ENCODE measurements around the gene RGL4. TPM values are rescaled to one million over a fixed set of nuclear protein-coding genes. Genes with fewer than 3 reads are reported as not detected.
"Not testable (repeated sequence)": the region's sequence is repeated elsewhere in the genome, so short reads cannot be mapped to it uniquely, and the experiment has no call there.

The RGL4 gene, protein sequence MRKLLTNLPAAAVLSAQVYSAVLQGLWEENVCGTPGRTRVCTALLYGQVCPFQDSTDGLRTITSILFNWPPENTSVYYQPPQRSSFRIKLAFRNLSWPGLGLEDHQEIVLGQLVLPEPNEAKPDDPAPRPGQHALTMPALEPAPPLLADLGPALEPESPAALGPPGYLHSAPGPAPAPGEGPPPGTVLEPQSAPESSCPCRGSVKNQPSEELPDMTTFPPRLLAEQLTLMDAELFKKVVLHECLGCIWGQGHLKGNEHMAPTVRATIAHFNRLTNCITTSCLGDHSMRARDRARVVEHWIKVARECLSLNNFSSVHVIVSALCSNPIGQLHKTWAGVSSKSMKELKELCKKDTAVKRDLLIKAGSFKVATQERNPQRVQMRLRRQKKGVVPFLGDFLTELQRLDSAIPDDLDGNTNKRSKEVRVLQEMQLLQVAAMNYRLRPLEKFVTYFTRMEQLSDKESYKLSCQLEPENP
- total RNA-seq: under 1 TPM in 2 of 4 donors, not detected in 2; 0.11 to 0.50 TPM

DNA sequence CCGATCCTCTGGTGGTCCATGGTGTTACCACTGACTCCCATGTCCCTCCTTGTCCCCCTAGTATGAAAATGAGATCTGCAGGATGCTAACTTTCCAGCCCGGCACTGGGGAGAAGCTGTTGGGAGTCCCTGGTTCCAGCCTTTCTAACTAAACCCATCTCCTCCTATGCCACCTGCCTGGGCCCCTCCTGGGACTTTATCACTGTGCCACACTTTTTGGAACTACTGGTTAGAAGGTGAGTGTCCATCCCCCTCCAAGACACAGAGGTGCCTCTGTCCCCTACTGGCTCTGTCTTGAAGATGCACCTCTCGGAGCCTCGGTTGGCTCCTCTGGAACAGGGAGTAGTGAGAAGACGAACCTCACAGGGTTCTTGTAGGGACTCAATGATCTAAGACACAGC lies at the start of gene RGL4:
Gene RGL4 (plus strand): TSS at position 301 of the 400 bp plus-strand sequence. CDS start 1,018 bp downstream, outside the sequence.
- intact Hi-C loops (cut with DNase I): no loop called here
- Histone ChIP-seq H3K4me3 (no peak within 1 kb of the TSS), H3K9me3 (no peaks in the 10 kb centered on the region), H3K27ac (replicated peaks in 1 of 4) (no peak within 1 kb of the TSS), H3K4me1 (peaks cover 11 to 18% (median 12%) of the 10 kb centered on the region in 4 donors), H3K27me3 (no peaks in the 10 kb centered on the region), H3K36me3 (peaks cover 0 to 59% (median 40%) of the 10 kb centered on the region in 4 donors)
- TF ChIP-seq POLR2A (IDR thresholded peaks at IDR 0.05; ENCODE audit: low read depth): no peak
- no peak for TF ChIP-seq POLR2AphosphoS5 (IDR thresholded peaks at IDR 0.05)
- 89% methylated on average over 3 of the region's 5 CpGs for WGBS
- no peak for DNase-seq (ENCODE audit: extremely low spot score)

DNA sequence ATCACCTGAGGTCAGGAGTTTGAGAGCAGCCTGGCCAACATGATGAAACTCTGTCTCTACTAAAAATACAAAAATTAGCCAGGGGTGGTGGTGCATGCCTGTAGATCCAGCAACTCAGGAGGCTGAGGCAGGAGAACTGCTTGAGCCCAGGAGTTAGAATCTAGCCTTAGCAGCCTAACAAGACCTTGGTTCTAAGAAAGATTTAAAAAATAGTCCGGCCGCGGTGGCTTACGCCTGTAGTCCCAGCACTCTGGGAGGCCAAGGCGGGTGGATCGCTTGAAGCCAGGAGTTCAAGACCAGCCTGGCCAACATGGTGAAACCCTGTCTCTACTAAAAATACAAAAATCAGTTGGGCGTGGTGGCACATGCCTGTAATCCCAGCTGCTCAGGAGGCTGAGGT lies 44.3 kb upstream of the RGL4 start:
- H3K36me3 ChIP-seq: peaks cover 0 to 12% (median 2%) of the 10 kb centered on the region in 4 donors
- intact Hi-C loops (cut with DNase I); H3K4me3 ChIP-seq; DNase-seq (ENCODE audit: extremely low spot score); H3K27me3 ChIP-seq; H3K9me3 ChIP-seq; H3K4me1 ChIP-seq; H3K27ac ChIP-seq (replicated peaks in 1 of 4): not testable (repeated sequence)
- WGBS: 87% methylated on average over 7 of the region's 7 CpGs

DNA sequence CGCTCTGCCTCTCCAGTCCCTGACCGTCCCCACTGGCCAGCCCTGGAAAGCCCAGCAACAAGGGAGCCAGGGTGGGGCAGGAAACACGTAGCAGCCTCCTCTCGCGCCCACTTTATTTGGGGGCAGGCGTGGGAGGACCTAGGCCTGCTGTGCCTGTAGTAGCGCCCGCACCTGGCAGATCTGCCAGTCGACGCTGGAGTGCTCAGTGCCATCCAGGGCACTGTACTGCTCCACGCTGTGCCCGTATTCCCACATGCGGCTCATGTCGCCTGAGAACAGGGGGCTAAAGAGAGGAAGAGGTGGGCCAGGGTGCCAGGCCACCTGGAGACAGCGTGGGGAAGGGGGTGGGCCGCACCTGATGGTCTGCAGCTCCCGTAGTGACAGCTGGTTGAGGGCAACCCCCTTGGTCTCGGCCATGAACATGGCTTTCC lies 41.7 kb upstream of the RGL4 start:
- H3K27ac ChIP-seq (replicated peaks in 1 of 4): no peak overlapping the region
- intact Hi-C loops (cut with DNase I): no loop called here
- H3K4me1 ChIP-seq: no peaks in the 10 kb centered on the region
- TF ChIP-seq EP300 (IDR thresholded peaks at IDR 0.05): no peak
- TF ChIP-seq POLR2AphosphoS5 (IDR thresholded peaks at IDR 0.05): no peak
- TF ChIP-seq POLR2A (IDR thresholded peaks at IDR 0.05; ENCODE audit: low read depth): no peak
- TF ChIP-seq, protein P1, sequence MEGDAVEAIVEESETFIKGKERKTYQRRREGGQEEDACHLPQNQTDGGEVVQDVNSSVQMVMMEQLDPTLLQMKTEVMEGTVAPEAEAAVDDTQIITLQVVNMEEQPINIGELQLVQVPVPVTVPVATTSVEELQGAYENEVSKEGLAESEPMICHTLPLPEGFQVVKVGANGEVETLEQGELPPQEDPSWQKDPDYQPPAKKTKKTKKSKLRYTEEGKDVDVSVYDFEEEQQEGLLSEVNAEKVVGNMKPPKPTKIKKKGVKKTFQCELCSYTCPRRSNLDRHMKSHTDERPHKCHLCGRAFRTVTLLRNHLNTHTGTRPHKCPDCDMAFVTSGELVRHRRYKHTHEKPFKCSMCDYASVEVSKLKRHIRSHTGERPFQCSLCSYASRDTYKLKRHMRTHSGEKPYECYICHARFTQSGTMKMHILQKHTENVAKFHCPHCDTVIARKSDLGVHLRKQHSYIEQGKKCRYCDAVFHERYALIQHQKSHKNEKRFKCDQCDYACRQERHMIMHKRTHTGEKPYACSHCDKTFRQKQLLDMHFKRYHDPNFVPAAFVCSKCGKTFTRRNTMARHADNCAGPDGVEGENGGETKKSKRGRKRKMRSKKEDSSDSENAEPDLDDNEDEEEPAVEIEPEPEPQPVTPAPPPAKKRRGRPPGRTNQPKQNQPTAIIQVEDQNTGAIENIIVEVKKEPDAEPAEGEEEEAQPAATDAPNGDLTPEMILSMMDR (IDR thresholded peaks at IDR 0.05): no peak
- WGBS: 94% methylated on average over 18 of the region's 18 CpGs
- no peaks in the 10 kb centered on the region for H3K9me3 ChIP-seq
- H3K4me3 ChIP-seq: no peak overlapping the region
- no peak for DNase-seq (ENCODE audit: extremely low spot score)
- peaks cover 4 to 26% (median 16%) of the 10 kb centered on the region in 4 donors for H3K36me3 ChIP-seq
- no peaks in the 10 kb centered on the region for H3K27me3 ChIP-seq

DNA sequence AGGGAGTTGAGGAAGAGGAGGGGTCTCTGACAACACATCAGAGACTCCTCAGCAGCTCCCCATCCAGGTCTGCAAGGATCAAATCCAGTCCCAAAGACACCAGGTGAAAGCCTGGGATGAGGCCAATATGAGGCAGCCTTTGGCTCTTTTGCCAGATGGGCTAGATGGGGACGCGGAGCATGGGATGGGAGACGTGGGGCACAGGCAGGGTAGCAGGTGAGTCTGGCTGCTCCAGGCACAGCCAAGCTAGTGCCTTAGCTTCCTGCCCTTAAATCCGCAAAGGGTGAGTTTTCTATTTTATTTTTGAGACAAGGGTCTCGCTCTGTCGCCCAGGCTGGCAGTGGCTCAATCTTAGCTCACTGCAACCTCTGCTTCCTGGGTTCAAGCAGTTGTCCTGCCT lies 39.1 kb upstream of the RGL4 start:
- intact Hi-C loops (cut with DNase I): no loop called here
- no peak for DNase-seq (ENCODE audit: extremely low spot score)
- H3K36me3 ChIP-seq: peaks cover 4 to 35% (median 20%) of the 10 kb centered on the region in 4 donors
- H3K9me3 ChIP-seq: no peaks in the 10 kb centered on the region
- H3K4me1 ChIP-seq: no peaks in the 10 kb centered on the region
- H3K27ac ChIP-seq (replicated peaks in 1 of 4): no peak overlapping the region
- H3K4me3 ChIP-seq: no peak overlapping the region
- H3K27me3 ChIP-seq: no peaks in the 10 kb centered on the region
- WGBS: 100% methylated on average over 6 of the region's 6 CpGs
- TF ChIP-seq POLR2A (IDR thresholded peaks at IDR 0.05; ENCODE audit: low read depth): no peak
- TF ChIP-seq EP300 (IDR thresholded peaks at IDR 0.05): no peak
- no peak for TF ChIP-seq POLR2AphosphoS5 (IDR thresholded peaks at IDR 0.05)
- TF ChIP-seq, protein P1 (IDR thresholded peaks at IDR 0.05): no peak

DNA sequence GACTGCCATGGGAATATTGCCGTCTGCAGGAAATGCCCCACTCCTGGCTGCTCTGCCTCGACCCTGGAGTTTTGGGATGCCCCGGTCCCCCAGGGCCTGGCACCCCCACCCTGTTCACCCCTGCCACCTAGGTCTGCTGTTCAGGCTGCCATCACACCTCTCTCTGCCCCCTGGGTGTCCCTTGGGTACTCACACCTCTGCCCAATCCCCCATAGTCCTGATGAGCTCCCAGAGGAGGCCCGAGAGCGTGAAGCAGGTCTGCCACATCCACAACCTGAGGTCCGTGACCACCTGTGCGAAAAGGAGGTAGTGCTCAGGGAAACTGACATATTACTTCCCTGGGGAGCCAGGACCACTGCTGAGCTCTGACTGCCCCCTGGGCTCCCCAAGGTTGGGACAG lies 38.5 kb upstream of the RGL4 start:
- intact Hi-C loops (cut with DNase I): no loop called here
- Histone ChIP-seq H3K36me3 (peaks cover 4 to 41% (median 23%) of the 10 kb centered on the region in 4 donors), H3K4me3 (no peak overlapping the region), H3K9me3 (no peaks in the 10 kb centered on the region), H3K4me1 (no peaks in the 10 kb centered on the region), H3K27me3 (no peaks in the 10 kb centered on the region), H3K27ac (replicated peaks in 1 of 4) (no peak overlapping the region)
- 87% methylated on average over 3 of the region's 7 CpGs for WGBS
- no peak for TF ChIP-seq POLR2A (IDR thresholded peaks at IDR 0.05; ENCODE audit: low read depth)
- no peak for TF ChIP-seq EP300 (IDR thresholded peaks at IDR 0.05)
- TF ChIP-seq POLR2AphosphoS5 (IDR thresholded peaks at IDR 0.05): no peak
- DNase-seq (ENCODE audit: extremely low spot score): no peak

DNA sequence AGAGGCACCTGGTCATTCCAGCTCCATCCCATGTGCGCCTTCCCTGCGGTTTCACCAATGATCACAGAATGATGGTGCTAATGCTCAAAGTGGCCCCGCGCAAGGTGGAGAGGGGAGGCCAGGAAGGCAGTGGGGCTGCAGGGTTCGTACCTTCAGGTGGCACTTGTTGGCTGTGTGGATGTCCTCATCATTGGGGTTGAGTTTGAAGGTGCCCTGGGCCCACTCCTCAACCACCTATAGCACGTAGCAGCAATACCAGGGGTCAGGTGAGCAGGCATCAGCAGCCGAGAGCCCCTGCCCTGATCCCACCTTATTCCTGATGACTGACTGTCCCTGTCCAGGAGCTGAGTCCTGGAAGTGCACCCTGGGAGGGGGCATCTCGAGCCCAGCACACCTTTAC lies 38.1 kb upstream of the RGL4 start:
- peaks cover 4 to 44% (median 26%) of the 10 kb centered on the region in 4 donors for H3K36me3 ChIP-seq
- no peaks in the 10 kb centered on the region for H3K9me3 ChIP-seq
- TF ChIP-seq POLR2A (IDR thresholded peaks at IDR 0.05; ENCODE audit: low read depth): no peak
- no peak for TF ChIP-seq EP300 (IDR thresholded peaks at IDR 0.05)
- TF ChIP-seq POLR2AphosphoS5 (IDR thresholded peaks at IDR 0.05): no peak
- TF ChIP-seq, protein P1 (IDR thresholded peaks at IDR 0.05): no peak
- no peak overlapping the region for H3K27ac ChIP-seq (replicated peaks in 1 of 4)
- no peak overlapping the region for H3K4me3 ChIP-seq
- no peak for DNase-seq (ENCODE audit: extremely low spot score)
- H3K4me1 ChIP-seq: no peaks in the 10 kb centered on the region
- intact Hi-C loops (cut with DNase I): no loop called here
- no peaks in the 10 kb centered on the region for H3K27me3 ChIP-seq
- WGBS: 96% methylated on average over 6 of the region's 8 CpGs
